ENCODE results near the gene MAPKAPK2.

- TF ChIP-seq CTCF (IDR thresholded peaks at IDR 0.05) = no peak
- TF ChIP-seq POLR2A (IDR thresholded peaks at IDR 0.05) = no peak
- TF ChIP-seq EP300 (IDR thresholded peaks at IDR 0.05) = no peak
Observed at GRCh38 chr1:206715552-206716158, 30.9 kb downstream of the MAPKAPK2 start.

Measured in sigmoid colon (tissue), 4 donors.